DMS53 treated with DMSO at 0.1 percent for 48 hours (cell line): ENCODE measurements around the gene OR14I1.
"Not testable (repeated sequence)": the region's sequence is repeated elsewhere in the genome, so short reads cannot be mapped to it uniquely, and the experiment has no call there.

ENCODE experiments used
- DNase-seq: peaks from one replicate; lab custom pipeline; 2025; ENCODE audit not compliant: unreplicated experiment; lab: John Stamatoyannopoulos, UW

Gene OR14I1

GRCh38 chr1:248688527-248689298 is 13.9 kb downstream of the OR14I1 start:
- no peak for DNase-seq

GRCh38 chr1:248686815-248687214 is 15.8 kb downstream of the OR14I1 start:
- DNase-seq = peak; percentile 55

DNA sequence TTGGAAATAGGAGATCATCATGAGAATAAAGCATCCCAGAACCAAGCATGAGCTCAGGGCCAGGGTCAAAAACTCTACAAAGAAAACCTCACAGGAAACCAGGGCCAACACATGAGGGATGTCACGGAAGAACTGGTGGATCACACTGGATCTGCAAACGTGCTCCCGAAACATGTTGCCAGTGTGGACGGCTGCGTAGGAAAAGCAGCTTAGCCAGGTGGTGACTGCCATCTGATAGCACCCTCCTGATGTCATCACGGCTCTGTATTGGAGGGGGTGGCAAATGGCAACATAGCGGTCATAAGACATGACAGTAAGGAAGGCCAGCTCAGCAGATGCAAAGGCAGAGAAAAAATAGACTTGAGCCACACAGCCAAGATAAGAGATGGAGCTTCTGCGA is 20.9 kb downstream of the OR14I1 start:
- no peak for DNase-seq

GRCh38 chr1:248670003-248670402 is 32.6 kb downstream of the OR14I1 start:
- DNase-seq = no peak

DNA sequence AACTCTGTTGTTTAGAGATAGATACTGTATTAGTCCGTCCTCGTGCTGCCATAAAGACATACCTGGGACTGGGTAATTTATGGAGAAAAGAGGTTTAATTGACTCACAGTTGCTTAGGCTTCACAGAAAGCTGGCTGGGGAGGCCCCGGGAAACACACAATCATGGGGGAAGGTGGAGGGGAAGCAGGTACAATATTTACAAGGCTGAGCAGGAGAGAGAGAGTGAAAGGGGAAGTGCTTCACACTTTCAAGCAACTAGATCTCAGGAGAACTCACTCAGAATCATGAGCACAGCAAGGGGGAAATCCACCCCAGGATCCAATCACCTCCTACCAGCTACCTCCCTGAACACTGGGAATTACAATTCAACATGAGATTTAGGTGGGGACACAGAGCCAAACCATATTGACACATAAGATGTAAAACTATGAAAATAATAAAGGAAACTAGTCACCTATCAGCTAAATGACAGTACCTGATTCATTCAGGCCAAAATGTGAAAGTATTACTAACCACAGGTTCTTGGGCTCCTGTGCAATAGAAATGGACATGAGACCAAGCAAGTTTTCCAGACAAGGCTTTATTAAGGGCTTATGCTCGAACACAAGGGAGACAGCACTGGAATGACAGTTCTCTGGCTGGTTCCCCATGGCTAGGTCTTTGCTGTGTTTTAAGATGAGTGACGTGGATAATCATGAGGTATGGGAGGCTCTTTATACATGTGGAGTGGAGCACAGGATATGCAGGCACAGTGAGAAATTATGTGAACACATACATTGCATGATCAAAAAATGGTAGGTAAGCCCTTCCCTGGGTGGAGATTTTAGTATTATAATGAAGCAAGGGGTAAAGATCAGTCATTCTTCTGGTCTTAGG is 38.9 kb downstream of the OR14I1 start:
- not testable (repeated sequence) for DNase-seq

DNA sequence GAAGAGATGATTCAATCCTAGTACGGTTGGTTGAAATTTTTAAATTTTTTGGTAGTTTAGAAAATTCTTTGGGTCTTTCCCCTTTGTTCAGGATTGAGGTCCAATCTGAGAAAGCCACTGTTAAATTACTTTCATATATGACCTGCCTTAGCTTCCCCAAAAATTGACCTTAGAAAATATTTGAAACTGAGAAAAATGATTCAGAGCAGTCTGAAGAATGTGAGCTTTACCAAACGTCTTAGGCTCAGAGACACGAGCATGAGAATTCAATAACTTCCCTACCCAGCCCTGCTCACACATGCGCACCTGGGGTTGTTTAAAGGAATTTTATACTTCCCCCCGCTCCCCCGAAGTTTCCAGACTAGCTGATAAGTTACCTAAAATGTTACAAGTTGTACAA is 45.8 kb downstream of the OR14I1 start:
- DNase-seq = not testable (repeated sequence)

DNA sequence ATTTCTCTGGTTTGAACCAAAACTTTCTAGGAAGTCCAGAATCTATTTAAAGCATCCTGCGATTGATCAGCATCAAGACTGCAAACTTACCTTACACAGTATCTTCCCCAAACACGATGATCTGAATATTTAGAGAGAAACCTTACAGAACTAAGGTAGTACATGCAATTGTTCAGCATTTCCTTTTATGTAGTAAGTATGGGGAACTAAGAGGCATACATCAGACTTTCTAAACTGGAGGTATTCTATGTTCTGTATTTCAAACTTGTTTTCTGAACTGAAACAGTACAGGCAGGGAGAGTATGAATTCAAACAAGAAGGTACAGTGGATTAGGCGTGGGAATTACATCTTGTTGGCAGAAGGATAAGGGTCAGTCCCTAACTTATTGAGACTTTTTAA is 47.2 kb downstream of the OR14I1 start, which contains the start of gene OR2T27:
TSS of gene OR2T27 (minus strand) at position 175 of the 400 bp plus-strand sequence. CDS start 4,644 bp downstream, outside the sequence.
- DNase-seq = not testable (repeated sequence)
